ENCODE measurements around the gene ZDHHC14.
A peak's percentile ranks its signal among the peaks of the same experiment; 100 is the strongest.

GRCh38 chr6:157715728-157716164 is 334.8 kb downstream of the ZDHHC14 start:
- TF ChIP-seq, protein P1, sequence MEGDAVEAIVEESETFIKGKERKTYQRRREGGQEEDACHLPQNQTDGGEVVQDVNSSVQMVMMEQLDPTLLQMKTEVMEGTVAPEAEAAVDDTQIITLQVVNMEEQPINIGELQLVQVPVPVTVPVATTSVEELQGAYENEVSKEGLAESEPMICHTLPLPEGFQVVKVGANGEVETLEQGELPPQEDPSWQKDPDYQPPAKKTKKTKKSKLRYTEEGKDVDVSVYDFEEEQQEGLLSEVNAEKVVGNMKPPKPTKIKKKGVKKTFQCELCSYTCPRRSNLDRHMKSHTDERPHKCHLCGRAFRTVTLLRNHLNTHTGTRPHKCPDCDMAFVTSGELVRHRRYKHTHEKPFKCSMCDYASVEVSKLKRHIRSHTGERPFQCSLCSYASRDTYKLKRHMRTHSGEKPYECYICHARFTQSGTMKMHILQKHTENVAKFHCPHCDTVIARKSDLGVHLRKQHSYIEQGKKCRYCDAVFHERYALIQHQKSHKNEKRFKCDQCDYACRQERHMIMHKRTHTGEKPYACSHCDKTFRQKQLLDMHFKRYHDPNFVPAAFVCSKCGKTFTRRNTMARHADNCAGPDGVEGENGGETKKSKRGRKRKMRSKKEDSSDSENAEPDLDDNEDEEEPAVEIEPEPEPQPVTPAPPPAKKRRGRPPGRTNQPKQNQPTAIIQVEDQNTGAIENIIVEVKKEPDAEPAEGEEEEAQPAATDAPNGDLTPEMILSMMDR (IDR thresholded peaks at IDR 0.05) = no peak
- TF ChIP-seq POLR2A (IDR thresholded peaks at IDR 0.05) = no peak
- TF ChIP-seq POLR2AphosphoS5 (IDR thresholded peaks at IDR 0.05) = peak; percentile 73
